Erythroblast (primary cell): ENCODE results near the gene XPO6.

Experiments
- GATA1 ChIP-seq: IDR thresholded peaks from 2 replicates; pipeline ENCODE4 v1.6.1; 2011; ENCODE audit warnings: low read depth, mild to moderate bottlenecking, control low read depth, low read length, moderate library complexity
- POLR2A ChIP-seq: IDR thresholded peaks from 2 replicates; pipeline ENCODE4 v1.6.1; 2011; ENCODE audit warnings: mild to moderate bottlenecking, low read length

DNA sequence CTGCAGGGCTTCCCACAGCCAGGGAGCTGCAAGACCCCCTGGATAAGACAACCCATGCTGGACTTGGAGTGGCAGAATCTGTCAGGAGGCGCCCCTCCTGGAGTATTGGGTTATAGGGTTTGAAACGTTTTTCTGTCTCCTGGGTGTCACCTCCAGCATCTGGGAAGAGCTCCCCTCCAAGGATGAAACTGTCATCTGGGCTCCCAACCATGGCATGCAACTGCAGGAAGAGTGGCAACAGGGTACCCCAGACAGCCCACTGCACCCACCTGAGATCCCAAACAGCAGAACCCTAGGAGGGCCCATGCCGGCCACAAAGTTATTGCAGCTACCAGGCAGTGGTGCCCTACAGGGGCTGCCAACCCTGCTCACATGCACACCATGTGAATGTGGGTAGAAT, 147.6 kb downstream of the XPO6 start:
- TF ChIP-seq POLR2A (no peak), GATA1 (no peak)
